ENCODE results near the gene PDCL3.

Gene PDCL3

DNA sequence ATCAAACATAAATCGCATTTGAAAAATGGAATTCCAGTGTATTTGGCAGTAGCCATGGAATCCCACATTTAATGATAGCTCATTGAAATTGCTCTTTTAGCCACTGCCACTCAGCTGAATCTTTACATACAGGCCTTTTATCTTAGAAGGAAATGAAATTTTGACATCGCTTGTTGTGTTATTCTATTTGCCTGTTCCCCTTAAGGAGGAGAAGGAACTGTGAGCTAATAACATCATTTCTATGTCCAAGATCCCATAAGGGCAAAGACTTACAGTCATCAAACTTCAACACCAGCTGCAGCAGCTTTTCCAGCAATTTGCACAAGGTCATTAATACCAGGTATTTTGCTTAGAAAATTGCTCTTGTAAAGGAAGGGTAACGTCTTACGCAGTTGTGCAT, 6.0 kb upstream of the PDCL3 start:
- Histone ChIP-seq H3K27ac (peak overlapping the region in 1 of 21 experiments; percentile 6), H3K4me3 (no peak overlapping the region)

DNA sequence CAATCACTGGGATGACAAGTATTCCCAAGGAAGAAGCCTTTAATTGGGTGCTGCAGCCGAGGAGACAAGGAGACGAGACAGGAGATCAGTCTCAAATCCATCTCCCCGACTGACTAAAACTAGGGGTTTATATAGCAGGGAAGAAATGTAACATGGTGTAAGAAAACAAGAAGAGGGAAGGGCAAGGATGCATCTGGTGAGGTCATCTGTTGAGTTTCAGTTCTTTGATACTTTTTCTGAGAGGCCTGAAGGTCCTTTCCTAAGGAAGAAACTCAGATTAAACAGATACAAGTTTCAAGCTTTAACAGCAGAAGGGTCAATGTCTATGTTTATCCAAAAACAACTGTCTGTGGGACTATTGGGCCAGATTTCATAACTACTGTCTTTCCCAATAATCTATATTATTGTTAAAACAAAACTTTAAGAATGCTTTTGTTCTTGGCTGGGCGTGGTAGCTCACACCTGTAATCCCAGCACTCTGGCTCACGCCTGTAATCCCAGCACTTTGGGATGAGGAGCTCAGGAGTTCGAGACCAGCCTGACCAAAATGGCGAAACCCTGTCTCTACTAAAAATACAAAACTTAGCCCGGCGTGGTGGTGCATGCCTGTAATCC, 2.5 kb upstream of the PDCL3 start:
- Histone ChIP-seq H3K4me3 (no peak overlapping the region), H3K27ac (peak overlapping the region in 2 of 21 experiments; percentile 17 to 96)

DNA sequence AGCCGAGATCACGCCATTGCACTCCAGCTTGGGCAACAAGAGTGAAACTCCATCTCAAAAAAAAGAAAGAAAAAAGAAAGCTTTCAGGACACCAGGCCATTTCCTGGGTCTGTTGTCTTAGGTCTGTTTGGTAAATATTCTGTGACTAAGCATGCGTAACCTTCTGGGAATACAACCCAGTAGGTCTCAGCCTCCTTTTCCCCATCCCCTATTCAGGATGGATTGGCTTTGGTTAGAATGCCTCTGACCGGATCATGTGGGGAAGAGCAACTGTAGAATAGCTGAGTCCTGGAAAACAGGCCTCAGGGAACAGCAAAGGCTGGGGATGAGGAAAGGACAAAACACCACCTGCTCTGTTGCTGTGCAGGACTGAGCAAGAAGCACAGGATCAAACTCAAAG, 1.6 kb upstream of the PDCL3 start:
- peak overlapping the region in 8 of 21 experiments; percentile 17 to 98 (median 94) for H3K27ac ChIP-seq

DNA sequence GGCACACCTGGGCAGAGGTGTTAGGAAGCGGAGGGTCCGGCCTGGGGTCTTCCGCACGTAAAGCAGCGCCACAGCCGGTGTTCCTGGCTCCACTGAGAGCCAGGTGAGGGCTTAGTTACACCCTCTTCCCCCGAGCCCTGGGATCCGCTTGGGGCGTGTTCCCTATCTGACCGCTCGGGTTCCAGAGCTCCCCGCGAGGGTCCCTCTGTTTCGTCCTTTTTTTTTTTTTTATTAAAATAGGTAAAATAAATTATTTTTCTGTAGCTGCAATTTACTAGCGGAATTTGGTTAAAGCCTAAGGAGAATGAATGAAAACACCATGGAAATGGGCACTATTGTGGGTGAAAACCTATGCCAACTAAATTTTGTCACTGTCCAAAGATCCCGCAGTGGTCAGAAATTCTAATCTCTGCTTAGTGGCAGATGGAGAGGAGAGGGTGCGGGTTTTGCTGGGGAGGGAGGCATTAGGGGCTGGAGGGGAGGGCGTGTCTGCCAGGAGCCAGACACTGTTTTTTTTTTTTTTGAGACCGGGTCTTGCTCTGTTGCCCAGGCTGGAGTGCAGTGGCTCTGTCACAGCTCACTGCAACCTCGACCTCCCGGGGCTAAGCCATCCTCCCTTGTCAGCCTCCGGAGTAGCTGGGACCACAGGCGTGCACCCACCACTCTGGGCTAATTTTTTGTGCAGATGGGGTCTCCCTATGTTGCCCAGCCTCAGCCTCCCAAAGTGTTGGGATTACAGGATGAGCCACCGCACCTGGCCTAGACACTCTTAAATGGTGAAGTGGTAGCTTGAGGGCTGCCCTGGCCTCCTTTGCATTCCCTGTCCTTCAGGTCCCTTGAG, 834 bp downstream of the PDCL3 start:
- Histone ChIP-seq H3K27ac (peak overlapping the region; percentile 50 to 99 (median 94)), H3K4me3 (peak overlapping the region; percentile 66 to 87 (median 78))

More for the DNA sequence above, 1.6 kb upstream of the PDCL3 start:
- no peak overlapping the region for H3K4me3 ChIP-seq

DNA sequence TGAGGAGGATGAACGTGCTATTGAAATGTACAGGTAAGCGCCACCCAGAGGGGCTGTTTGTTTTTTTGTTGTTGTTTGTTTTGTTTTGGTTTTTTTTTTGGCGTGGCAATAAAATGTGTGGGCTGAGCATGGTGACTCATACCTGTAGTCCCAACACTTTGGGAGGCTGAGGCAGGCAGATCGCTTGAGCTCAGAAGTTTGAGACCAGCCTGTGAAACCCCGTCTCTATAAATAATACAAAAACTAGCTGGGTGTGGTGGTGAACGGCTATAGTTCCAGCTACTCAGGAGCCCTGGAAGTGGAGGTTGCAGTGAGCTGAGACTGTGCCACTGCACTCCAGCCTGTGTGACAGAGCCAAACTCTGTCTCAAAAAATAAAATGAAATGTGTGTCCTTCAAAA, 6.2 kb downstream of the PDCL3 start:
- H3K4me3 ChIP-seq: no peak overlapping the region
- H3K27ac ChIP-seq: no peak overlapping the region

DNA sequence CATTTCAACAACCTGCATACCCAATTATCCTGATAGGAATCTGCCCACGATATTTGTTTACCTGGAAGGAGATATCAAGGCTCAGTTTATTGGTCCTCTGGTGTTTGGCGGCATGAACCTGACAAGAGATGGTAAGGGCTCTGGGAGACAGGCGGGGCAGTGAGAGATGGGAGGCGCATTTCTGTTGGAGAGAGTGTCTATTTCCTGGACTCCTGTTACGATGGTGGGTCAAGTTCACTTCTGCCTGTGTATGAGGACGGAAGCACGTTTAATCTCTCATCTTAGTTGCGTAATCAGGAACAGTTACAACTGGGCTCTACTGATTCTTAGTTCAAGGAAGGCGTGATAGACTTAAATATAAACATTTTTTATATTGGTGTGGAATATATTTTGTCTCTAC, 8.9 kb downstream of the PDCL3 start:
- H3K27ac ChIP-seq: no peak overlapping the region
- no peak overlapping the region for H3K4me3 ChIP-seq

DNA sequence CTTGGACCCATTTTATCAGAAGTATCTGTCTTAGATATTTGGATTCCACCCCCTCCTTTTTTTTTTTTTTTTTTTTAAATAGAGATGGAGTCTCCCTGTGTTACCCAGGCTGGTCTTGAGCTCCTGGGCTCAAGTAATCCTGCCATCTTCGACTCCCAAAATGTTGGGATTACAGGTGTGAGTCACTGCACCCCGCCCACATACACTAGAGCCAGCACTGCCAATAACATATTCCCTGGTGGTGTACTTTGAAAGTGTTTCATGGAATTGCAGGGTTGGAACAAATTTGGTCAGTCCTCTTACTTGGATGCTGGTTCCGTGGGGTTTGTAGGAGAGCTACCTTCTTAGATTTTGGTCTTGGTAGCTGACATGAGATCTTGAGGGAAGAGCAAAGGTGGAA, 15.0 kb downstream of the PDCL3 start:
- no peak overlapping the region for H3K4me3 ChIP-seq
- H3K27ac ChIP-seq: no peak overlapping the region

DNA sequence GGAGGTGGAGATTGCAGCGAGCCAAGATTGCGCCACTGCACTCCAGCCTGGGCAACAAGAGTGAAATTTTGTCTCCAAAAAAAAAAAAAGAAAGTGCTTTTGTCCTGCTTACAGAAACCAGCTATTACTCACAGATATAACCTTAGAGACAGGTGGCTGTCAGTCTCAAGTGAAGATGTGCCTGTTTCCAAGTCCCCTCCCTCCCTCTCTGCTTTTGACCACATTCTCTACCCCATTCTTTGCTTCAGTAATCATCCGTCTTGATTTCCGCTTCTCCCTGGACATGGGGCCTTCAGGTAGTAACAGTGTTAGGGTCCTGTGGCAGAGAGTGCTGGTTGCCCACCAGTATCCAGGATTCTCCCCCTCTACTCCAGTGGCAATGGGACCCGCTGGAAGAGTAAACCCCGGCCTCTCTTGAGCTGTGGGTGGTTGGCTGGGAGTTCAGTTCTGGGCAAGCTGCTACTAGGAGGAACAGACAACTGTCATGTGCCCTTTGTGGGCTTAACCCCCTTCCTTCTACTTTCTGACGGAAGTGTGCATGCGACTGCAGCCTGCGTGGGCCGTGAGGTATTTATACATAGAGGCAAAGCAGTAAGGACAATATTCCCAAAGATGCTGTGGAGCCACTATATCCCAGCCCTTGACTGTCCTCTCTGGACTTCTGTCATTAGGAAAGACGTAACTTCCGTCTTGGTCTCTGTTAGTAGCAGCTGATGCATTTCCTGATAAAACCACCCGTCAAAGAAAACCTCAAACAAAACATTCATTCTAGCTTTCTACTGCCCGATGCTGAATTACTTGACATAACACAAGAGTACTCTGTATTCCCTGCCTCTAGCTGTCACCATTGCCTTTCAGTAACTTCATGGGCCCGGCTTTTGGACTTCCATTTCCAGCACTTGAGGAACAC, 17.8 kb downstream of the PDCL3 start:
- peak overlapping the region in 18 of 21 experiments; percentile 14 to 86 (median 51) for H3K27ac ChIP-seq
- no peak overlapping the region for H3K4me3 ChIP-seq

DNA sequence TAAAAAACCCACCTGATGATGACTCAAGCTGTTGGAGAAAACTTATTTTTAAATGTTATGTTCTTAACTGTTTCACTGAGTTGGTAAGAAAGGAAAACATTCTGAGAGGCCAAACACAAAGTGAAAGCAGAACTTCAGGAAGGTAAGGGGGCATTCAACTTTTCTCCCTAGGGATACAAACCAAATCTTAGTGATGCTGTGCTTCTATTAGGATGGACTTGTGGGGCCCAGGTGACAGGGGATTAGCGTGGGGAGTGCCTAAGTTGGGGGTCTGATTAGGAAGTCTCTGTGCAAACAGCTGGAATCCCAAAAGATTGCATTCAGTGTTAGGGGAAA, 18.5 kb downstream of the PDCL3 start:
- H3K27ac ChIP-seq: peak overlapping the region in 18 of 21 experiments; percentile 6 to 86 (median 51)
- H3K4me3 ChIP-seq: no peak overlapping the region

DNA sequence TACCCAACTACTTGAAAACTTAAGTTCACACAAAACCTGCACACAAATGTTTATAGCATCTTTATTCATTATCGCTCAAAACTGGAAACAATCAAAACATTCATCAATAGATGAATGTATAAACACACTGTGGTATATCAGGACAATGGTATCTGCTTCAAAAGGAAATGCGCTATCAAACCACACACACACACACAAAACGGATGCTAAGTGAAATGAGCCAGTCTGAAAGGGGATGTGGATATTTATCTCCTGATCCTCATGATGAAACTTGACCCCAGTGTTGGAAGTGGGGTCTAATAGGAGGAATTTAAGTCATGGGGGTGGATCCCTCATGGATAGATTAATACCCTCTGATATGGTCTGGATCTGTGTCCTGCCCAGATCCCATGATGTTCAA, 22.0 kb downstream of the PDCL3 start:
- H3K27ac ChIP-seq: no peak overlapping the region
- H3K4me3 ChIP-seq: no peak overlapping the region

DNA sequence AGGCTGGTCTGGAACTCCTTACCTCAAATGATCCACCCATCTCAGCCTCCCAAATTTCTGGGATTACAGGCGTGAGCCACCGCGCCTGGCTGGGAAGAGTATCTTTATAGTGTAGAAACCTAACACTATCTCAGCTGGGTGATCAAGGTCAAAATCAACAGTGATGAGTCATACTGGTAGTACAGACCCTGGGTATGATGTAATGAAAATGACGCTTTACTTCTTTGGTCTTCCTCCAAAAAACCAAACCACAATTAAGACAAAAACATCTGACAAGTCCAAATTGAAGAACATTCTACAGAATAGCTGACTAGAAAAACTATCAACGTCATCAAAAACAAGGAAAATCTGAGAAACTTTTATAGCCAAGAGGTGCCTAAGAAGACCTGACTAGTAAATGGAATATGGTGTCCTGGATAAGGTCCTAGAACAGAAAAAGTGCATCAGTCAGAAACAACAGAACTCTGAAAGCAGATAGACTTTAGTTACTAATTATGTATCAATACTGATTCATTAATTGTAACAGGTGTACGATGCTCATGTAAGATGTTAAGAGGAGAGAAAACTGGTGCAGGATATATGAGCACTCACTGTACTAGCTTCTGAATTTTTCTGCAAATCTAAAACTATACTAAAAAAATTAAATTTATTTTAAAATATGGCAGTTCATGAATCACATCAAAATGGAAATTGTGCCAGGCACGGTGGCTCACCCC, 25.4 kb downstream of the PDCL3 start:
- no peak overlapping the region for H3K27ac ChIP-seq
- H3K4me3 ChIP-seq: no peak overlapping the region

DNA sequence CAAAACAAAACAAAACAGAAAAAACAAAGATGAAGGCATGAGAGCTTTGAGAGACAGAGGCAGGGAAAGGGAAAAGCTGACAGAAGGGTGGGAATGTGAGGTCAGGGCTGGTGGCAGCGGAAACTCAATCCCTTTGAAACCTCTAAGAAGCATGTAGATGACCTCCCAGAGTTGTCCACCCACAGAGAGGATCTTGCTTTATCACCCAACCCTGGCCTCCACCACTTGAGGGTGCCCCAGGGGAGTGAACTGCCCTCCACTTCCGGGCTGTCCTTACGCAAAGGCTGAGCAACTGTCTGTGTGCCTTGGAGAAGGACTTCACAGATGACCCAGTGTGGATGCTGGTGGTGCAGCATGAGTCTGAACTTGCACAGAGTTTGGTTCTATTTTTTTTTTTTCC, 26.7 kb downstream of the PDCL3 start:
- Histone ChIP-seq H3K4me3 (no peak overlapping the region), H3K27ac (no peak overlapping the region)

DNA sequence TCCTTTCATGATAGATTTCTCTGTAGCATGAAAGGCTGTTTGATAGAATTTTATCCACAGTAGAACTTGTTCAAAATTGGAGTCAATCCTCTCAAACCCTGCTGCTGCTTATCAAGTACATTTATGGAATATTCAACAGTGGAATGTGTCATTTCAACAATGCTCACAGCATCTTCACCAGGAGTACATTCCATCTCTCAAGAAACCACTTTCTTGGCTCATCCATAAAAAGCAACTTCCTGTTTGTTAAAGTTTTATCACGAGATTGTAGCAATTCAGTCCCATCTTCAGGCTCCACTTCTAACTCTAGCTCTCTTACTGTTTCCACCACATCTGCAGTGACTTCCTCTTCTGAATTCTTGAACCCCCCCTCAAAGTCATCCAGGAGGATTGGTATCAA, 29.4 kb downstream of the PDCL3 start:
- Histone ChIP-seq H3K27ac (no peak overlapping the region), H3K4me3 (no peak overlapping the region)

DNA sequence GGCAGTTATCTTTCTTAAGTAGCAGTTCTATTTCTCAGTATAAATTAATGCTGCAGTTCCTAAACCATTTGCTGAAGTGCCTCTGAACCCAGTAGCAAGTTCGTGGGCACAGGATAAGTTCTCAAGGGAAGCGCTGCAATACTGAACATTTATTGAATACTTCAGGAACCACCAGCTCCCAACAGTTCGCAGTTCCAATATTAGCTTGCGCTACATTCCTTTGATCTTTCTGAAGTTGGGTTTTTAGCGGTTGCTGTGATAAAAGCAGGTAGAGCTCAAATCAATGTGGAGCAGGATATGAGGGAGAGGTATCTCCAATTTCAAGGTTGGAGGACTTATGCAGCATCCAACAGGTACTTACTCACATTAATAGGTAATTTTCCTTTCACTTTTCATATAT, 33.7 kb downstream of the PDCL3 start:
- Histone ChIP-seq H3K27ac (no peak overlapping the region), H3K4me3 (no peak overlapping the region)

DNA sequence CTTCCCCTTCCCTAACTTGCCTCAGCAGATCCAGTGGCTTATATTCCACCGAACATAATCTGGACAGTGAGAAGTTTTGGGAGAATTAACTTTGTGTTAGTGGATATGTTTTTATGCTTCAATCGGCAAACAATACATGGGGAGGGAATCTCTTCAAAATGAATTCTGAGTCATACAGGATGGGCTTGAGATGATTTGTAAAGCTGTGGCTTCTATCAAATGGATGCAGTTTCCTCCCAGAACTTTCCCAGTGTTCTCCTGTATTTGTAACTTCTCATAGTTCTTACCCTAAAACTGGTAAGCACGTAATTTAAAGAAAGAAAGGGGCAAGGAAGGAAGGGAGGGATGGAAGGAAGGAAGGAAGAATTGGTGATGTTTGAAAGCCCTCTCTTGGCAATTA, 36.8 kb downstream of the PDCL3 start:
- H3K27ac ChIP-seq: no peak overlapping the region
- H3K4me3 ChIP-seq: no peak overlapping the region

DNA sequence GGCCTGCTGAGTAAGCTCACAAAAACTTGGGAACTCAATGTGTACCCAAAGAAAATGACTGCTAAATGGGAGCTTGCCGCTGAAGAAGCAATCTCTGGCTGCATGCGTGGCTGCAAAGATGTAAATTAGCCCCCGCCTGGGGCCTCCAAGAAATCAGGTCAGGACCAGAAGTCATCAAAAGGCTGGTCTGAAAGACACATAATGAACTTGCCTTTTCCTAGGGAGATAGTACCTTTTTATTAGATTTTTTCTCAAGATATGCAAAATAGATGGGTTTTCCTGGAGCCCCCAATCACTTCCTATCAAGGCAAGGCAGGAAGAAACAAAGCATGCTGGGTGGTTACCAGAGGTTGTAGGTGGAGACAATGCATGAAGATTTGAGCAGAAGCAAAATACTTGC, 38.9 kb downstream of the PDCL3 start:
- no peak overlapping the region for H3K4me3 ChIP-seq

DNA sequence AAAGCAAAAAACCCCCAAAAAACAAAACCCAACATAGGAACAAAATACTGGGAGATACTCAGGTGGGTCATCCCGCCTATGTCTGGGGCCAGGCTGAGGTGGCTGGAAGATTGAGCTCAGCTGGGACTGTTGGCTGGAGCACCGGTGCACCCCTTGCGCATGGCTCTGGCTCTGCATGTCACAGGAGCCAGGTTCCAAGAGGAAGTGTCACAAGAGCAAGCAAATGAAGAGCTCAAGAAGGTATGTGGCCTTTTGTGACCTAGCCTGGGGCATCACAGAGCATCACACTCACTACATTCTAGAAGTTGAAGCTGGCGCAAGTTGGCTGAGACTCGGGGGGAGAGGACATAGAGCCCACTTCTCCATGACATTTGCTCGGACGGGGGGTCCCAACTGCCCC, 40.6 kb downstream of the PDCL3 start:
- H3K4me3 ChIP-seq: no peak overlapping the region
- peak overlapping the region in 3 of 21 experiments; percentile 7 to 73 (median 42) for H3K27ac ChIP-seq

More for the DNA sequence above, 38.9 kb downstream of the PDCL3 start:
- no peak overlapping the region for H3K27ac ChIP-seq

DNA sequence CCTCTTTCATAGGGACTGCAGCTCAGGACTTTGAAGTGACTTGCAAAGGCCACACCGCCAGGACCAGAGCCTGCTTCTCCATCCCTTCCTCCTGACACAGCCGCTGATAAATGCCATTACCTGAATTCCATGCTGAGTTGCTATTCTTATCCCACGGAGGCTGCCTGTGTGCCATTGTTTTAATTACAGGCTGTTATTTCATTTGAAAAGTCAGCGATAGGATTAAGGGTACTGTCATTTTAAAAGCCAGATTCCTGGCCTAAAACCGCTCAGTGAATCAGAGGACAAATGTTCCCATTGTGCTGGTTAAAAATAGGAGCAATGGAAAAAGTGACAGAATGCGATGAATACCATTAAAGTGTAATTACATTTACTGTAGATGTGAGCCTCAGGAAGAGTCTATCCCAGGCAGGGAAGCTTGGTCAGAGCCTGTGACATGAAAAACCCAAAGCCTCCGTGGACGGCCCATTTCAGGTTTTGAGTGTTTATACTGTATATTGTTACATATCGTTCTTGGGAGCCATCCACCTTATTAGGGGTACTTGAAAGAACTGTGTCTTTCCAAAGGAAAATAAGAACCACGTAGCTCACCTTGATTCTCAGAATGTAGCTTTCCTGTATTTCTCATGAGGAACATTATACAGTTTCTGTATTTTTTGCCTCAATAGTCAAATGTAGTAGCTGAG, 41.3 kb downstream of the PDCL3 start:
- Histone ChIP-seq H3K27ac (peak overlapping the region in 4 of 21 experiments; percentile 7 to 73 (median 44)), H3K4me3 (no peak overlapping the region)

DNA sequence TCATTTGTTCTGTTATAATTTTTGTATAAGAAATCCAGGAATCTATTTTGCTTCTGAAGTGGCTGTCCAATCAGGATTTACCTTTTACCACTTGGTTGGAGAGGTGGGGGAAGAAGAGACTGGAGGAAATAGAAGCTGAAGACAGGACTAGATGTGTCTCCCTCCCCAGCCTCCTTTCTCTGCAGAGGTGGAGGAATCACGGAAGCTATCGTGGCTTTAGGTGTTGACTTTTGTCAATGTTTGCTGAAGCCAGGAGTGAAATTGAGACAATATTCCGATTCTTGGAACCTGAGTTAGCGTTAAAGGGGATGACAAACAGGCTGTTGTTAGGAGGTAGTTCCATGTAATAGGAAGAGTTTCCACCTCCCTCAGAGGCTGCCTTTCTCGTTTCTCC, 43.5 kb downstream of the PDCL3 start:
- H3K27ac ChIP-seq: no peak overlapping the region
- no peak overlapping the region for H3K4me3 ChIP-seq
